ENCODE measurements around the gene EMILIN1. TPM values are rescaled to one million over a fixed set of nuclear protein-coding genes. Genes with fewer than 3 reads are reported as not detected.

The EMILIN1 gene
- polyA plus RNA-seq, 1 of the 3 experiments (the other 2 are of a cell fraction): 286 TPM

DNA sequence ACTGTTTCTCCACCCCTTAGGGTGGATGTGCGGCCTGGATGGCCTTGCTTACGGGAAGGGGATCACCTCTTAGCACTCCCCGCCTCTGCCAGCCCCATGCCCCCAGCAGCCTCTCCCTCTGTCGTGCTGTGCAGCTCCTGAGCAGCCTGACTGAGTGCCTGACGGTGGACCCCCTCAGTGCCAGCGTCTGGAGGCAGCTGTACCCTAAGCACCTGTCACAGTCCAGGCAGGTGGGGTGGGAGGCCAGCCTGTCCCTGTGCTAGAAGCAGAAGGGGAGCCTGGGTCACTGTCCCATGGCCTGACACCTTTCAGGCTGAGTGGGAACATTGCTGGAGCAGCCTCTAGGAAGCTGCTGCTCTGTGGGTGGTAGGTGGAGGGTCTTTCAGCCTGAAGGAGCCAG is 40.4 kb upstream of the EMILIN1 start:
- H3K4me1 ChIP-seq (ENCODE audit: control insufficient read depth in 1 of 2, insufficient read depth in 2 of 2, low read depth in 1 of 2, low read length in 1 of 2): peaks cover 8 to 21% of the 10 kb centered on the region in 2 experiments; a peak in 3 of 4 replicates
- POLR2A ChIA-PET: interaction anchor here (0.7 to 2.7 kb wide), 2 partner anchors 11 to 13 kb away, joined by 3 to 8 read pairs; partner anchors contain the start of gene AGBL5
- no peaks in the 10 kb centered on the region; the same call in 1 of the 2 replicates for H4K20me1 ChIP-seq (ENCODE audit: insufficient read depth)
- H3K4me3 ChIP-seq (ENCODE audit: low read depth in 2 of 2, low read length in 1 of 2): no peak overlapping the region
- H3K9me3 ChIP-seq: no peaks in the 10 kb centered on the region
- H3K27ac ChIP-seq (ENCODE audit: low read depth in 2 of 2, low read length in 1 of 2): no peak overlapping the region
- H3K27me3 ChIP-seq (ENCODE audit: insufficient read depth): no peaks in the 10 kb centered on the region
- no peak overlapping the region for H2AFZ ChIP-seq (ENCODE audit: low read depth)
- TF ChIP-seq TEAD4 (IDR thresholded peaks at IDR 0.05; ENCODE audit: borderline replicate concordance, insufficient read depth) (no peak), NRF1 (IDR thresholded peaks at IDR 0.05; ENCODE audit: low read depth, low read length) (no peak), EZH2phosphoT487 (IDR thresholded peaks at IDR 0.05; ENCODE audit: borderline replicate concordance, low read depth) (no peak), SMC3 (IDR thresholded peaks at IDR 0.05; ENCODE audit: low read depth, low read length) (no peak), MEF2A (IDR thresholded peaks at IDR 0.05; ENCODE audit: borderline replicate concordance, low read depth) (no peak), EP300 (IDR thresholded peaks at IDR 0.05; ENCODE audit: borderline replicate concordance in 1 of 2, low read depth in 1 of 2, low read length in 1 of 2) (no peak), FOXM1 (IDR thresholded peaks at IDR 0.05; ENCODE audit: low read depth) (no peak), SIN3A (IDR thresholded peaks at IDR 0.05; ENCODE audit: borderline replicate concordance, low read depth, low read length) (no peak), RCOR1 (IDR thresholded peaks at IDR 0.05; ENCODE audit: low read length) (no peak), JUND (IDR thresholded peaks at IDR 0.05) (no peak), FOSL2 (IDR thresholded peaks at IDR 0.05; ENCODE audit: borderline replicate concordance, low read depth) (no peak), TAF1 (IDR thresholded peaks at IDR 0.05; ENCODE audit: borderline replicate concordance, low read depth, low read length) (no peak), RFX5 (IDR thresholded peaks at IDR 0.05; ENCODE audit: low read length) (no peak), FOXJ3 (CRISPR knock-in tag; IDR thresholded peaks at IDR 0.05) (no peak), RXRA (IDR thresholded peaks at IDR 0.05; ENCODE audit: borderline replicate concordance, low read depth) (no peak), GATA2 (CRISPR knock-in tag; IDR thresholded peaks at IDR 0.05) (no peak), MXI1 (IDR thresholded peaks at IDR 0.05; ENCODE audit: low read depth, low read length) (no peak)
- TF ChIP-seq, protein P1, sequence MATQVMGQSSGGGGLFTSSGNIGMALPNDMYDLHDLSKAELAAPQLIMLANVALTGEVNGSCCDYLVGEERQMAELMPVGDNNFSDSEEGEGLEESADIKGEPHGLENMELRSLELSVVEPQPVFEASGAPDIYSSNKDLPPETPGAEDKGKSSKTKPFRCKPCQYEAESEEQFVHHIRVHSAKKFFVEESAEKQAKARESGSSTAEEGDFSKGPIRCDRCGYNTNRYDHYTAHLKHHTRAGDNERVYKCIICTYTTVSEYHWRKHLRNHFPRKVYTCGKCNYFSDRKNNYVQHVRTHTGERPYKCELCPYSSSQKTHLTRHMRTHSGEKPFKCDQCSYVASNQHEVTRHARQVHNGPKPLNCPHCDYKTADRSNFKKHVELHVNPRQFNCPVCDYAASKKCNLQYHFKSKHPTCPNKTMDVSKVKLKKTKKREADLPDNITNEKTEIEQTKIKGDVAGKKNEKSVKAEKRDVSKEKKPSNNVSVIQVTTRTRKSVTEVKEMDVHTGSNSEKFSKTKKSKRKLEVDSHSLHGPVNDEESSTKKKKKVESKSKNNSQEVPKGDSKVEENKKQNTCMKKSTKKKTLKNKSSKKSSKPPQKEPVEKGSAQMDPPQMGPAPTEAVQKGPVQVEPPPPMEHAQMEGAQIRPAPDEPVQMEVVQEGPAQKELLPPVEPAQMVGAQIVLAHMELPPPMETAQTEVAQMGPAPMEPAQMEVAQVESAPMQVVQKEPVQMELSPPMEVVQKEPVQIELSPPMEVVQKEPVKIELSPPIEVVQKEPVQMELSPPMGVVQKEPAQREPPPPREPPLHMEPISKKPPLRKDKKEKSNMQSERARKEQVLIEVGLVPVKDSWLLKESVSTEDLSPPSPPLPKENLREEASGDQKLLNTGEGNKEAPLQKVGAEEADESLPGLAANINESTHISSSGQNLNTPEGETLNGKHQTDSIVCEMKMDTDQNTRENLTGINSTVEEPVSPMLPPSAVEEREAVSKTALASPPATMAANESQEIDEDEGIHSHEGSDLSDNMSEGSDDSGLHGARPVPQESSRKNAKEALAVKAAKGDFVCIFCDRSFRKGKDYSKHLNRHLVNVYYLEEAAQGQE (IDR thresholded peaks at IDR 0.05; ENCODE audit: low read depth, low read length): no peak
- TF ChIP-seq, protein P2, sequence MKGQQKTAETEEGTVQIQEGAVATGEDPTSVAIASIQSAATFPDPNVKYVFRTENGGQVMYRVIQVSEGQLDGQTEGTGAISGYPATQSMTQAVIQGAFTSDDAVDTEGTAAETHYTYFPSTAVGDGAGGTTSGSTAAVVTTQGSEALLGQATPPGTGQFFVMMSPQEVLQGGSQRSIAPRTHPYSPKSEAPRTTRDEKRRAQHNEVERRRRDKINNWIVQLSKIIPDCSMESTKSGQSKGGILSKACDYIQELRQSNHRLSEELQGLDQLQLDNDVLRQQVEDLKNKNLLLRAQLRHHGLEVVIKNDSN (IDR thresholded peaks at IDR 0.05; ENCODE audit: borderline replicate concordance, low read depth): no peak
- TF ChIP-seq, protein P3, sequence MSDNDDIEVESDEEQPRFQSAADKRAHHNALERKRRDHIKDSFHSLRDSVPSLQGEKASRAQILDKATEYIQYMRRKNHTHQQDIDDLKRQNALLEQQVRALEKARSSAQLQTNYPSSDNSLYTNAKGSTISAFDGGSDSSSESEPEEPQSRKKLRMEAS (IDR thresholded peaks at IDR 0.05; ENCODE audit: low read depth): no peak
- no peak overlapping the region for H3K9ac ChIP-seq
- WGBS (ENCODE audit: low lambda C conversion rate): 97% methylated on average over 3 of the region's 6 CpGs
- H3F3A ChIP-seq (replicated peaks; ENCODE audit: insufficient read depth): peaks cover 15% of the 10 kb centered on the region
- peaks cover 31 to 81% of the 10 kb centered on the region in 2 experiments for H3K36me3 ChIP-seq (replicated peaks in 1 of 2; ENCODE audit: control insufficient read depth in 1 of 2, insufficient read depth in 2 of 2, low read length in 1 of 2)
- H3K79me2 ChIP-seq (ENCODE audit: insufficient read depth): peaks cover 36% of the 10 kb centered on the region
- DNase-seq: no peak
- CTCF ChIA-PET: interaction anchor here (0.7 to 1.8 kb wide), 7 partner anchors 12 to 192 kb away, joined by 3 to 7 read pairs (median 3); partner anchors contain the start of genes KHK and OST4
- H3K9me2 ChIP-seq: no peaks in the 10 kb centered on the region
- no peak overlapping the region for H3K4me2 ChIP-seq

Data from SK-N-SH (cell line).